Endothelial cell of umbilical vein (primary cell): Measurements from ENCODE around the gene VPS37C.
"Not testable (repeated sequence)": the region's sequence is repeated elsewhere in the genome, so short reads cannot be mapped to it uniquely, and the experiment has no call there.

ENCODE experiments used
- CTCF ChIP-seq, 2 donors: IDR thresholded peaks; 1 replicate in 1 of 2; 2 replicates in 1 of 2; pipeline ENCODE4 v1.5.1; 2011; ENCODE audit warnings: low read length in 2 of 2, mild to moderate bottlenecking in 2 of 2, moderate library complexity in 2 of 2, control low read depth in 1 of 2, inconsistent platforms in 1 of 2, low read depth in 1 of 2; ENCODE audit not compliant: insufficient read depth in 1 of 2; ENCODE audit errors: extremely low read depth in 1 of 2
- EZH2 ChIP-seq: IDR thresholded peaks from 2 replicates; pipeline ENCODE4 v1.6.1; 2012; ENCODE audit warnings: borderline replicate concordance, low read depth, mild to moderate bottlenecking, moderate library complexity, low read length, inconsistent platforms; ENCODE audit not compliant: severe bottlenecking
- POLR2A ChIP-seq: IDR thresholded peaks from 2 replicates; pipeline ENCODE4 v1.6.1; 2012; ENCODE audit warnings: low read depth, mild to moderate bottlenecking, control low read depth, low read length
- POLR2AphosphoS5 ChIP-seq: IDR thresholded peaks from 2 replicates; pipeline ENCODE4 v1.6.1; 2012; ENCODE audit warnings: low read depth, mild to moderate bottlenecking, control low read depth, low read length, moderate library complexity; ENCODE audit not compliant: insufficient read depth

GRCh38 chr11:61165785-61166184 is 4.6 kb upstream of the VPS37C start:
- not testable (repeated sequence) for TF ChIP-seq EZH2; CTCF (IDR thresholded peaks at IDR 0.05; ENCODE audit: extremely low read depth in 1 of 2, insufficient read depth in 1 of 2, low read depth in 1 of 2, low read length in 2 of 2); POLR2AphosphoS5; POLR2A
